ENCODE data around the gene SBNO1. TPM values are rescaled to one million over a fixed set of nuclear protein-coding genes. Genes with fewer than 3 reads are reported as not detected.
"Not testable (repeated sequence)": the region's sequence is repeated elsewhere in the genome, so short reads cannot be mapped to it uniquely, and the experiment has no call there.

Gene SBNO1
- total RNA-seq, 1 donor from 2014 or later = 48.6 TPM

GRCh38 chr12:123319826-123320225 lies 44.8 kb downstream of the SBNO1 start:
- intact Hi-C loops (cut with micrococcal nuclease) = no loop called here
- POLR2A ChIA-PET = interaction anchor here (0.6 kb wide), 1 partner anchor 309 kb away, joined by 8 read pairs; no protein-coding TSS in a partner anchor
- DNase-seq (no peak), ATAC-seq (ENCODE audit: low read depth) (no peak)
- H3K36me3 Mint-ChIP-seq (ENCODE audit: low read depth) = peaks cover 84% of the 10 kb centered on the region
- H3K27me3 Mint-ChIP-seq = no peaks in the 10 kb centered on the region
- no peaks in the 10 kb centered on the region for H3K4me1 Mint-ChIP-seq
- H3K9me3 Mint-ChIP-seq = no peaks in the 10 kb centered on the region
- H3K27ac Mint-ChIP-seq = no peak overlapping the region
- H3K4me3 Mint-ChIP-seq = no peak overlapping the region
- TF ChIP-seq, protein P1, sequence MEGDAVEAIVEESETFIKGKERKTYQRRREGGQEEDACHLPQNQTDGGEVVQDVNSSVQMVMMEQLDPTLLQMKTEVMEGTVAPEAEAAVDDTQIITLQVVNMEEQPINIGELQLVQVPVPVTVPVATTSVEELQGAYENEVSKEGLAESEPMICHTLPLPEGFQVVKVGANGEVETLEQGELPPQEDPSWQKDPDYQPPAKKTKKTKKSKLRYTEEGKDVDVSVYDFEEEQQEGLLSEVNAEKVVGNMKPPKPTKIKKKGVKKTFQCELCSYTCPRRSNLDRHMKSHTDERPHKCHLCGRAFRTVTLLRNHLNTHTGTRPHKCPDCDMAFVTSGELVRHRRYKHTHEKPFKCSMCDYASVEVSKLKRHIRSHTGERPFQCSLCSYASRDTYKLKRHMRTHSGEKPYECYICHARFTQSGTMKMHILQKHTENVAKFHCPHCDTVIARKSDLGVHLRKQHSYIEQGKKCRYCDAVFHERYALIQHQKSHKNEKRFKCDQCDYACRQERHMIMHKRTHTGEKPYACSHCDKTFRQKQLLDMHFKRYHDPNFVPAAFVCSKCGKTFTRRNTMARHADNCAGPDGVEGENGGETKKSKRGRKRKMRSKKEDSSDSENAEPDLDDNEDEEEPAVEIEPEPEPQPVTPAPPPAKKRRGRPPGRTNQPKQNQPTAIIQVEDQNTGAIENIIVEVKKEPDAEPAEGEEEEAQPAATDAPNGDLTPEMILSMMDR (IDR thresholded peaks at IDR 0.05) = no peak
- CTCF ChIA-PET = no interaction called here

DNA sequence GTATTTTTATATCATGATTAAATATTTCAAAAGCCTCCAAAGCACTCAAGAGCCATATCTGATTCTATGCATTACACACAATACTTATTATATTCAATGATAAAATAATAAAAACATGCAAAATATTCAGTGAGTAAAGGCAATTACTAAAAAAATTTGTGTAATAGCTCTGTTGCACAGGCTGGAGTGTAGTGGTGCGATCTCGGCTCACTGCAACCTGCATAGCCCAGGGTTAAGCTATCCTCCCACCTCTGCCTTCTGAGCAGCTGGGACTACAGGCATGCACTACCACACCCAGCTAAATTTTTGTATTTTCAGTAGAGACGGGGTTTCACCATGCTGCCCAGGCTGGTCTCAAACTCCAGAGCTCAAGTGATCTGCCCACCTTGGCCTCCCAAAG lies 45.4 kb downstream of the SBNO1 start:
- ATAC-seq (ENCODE audit: low read depth) (no peak), DNase-seq (no peak)
- H3K27me3 Mint-ChIP-seq = no peaks in the 10 kb centered on the region
- intact Hi-C loops (cut with micrococcal nuclease) = no loop called here
- TF ChIP-seq, protein P1 (IDR thresholded peaks at IDR 0.05) = no peak
- no peak overlapping the region for H3K27ac Mint-ChIP-seq
- H3K4me1 Mint-ChIP-seq = no peaks in the 10 kb centered on the region
- no peaks in the 10 kb centered on the region for H3K9me3 Mint-ChIP-seq
- ChIA-PET POLR2A (interaction anchor here (0.6 kb wide), 1 partner anchor 309 kb away, joined by 8 read pairs; no protein-coding TSS in a partner anchor), CTCF (no interaction called here)
- H3K36me3 Mint-ChIP-seq (ENCODE audit: low read depth) = peaks cover 83% of the 10 kb centered on the region
- no peak overlapping the region for H3K4me3 Mint-ChIP-seq

DNA sequence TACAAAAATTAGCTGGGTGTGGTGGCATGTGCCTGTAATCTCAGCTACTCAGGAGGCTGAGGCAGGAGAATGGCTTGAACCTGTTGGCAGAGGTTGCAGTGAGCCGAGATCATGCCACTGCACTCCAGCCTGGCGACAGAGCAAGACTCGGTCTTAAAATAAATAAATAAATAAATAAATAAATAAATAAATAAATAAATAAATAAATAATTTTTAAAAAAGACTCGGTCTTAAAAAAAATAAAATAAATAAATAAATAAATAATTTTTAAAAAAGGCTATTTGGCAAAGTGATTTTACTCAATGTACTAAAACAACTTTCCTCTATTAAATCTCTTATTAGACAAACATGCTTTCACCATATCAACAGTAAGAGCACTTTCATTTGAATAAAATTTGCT lies 51.6 kb downstream of the SBNO1 start:
- POLR2A ChIA-PET = not testable (repeated sequence)

DNA sequence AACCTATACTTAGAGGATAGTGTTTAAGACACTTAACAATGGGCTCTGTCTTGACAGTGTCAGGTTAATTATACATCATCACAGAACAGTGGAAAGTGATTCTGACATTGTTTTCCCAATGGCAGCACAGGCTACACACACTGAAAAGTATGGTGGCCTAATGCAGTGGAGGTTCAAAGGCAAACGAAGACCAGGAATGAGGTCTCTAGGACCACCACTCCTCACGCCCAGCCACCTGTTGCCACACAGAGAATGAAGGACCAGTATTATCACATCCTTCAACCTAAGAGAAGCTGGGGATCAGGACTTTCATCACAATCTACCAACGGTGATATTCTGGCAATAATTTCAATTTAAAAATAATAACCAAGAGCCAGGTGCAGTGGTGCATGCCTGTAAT lies 58.4 kb downstream of the SBNO1 start:
- no peak overlapping the region for H3K27ac Mint-ChIP-seq
- no peak for ATAC-seq (ENCODE audit: low read depth)
- H3K27me3 Mint-ChIP-seq = no peaks in the 10 kb centered on the region
- H3K36me3 Mint-ChIP-seq (ENCODE audit: low read depth) = peaks cover 83% of the 10 kb centered on the region
- H3K4me1 Mint-ChIP-seq = no peaks in the 10 kb centered on the region
- no peak for DNase-seq
- ChIA-PET POLR2A (interaction anchor here (0.6 kb wide), 1 partner anchor 296 kb away, joined by 8 read pairs; the partner anchor contains the start of gene DDX55), CTCF (no interaction called here)
- no peak overlapping the region for H3K4me3 Mint-ChIP-seq
- no peaks in the 10 kb centered on the region for H3K9me3 Mint-ChIP-seq
- intact Hi-C loops (cut with micrococcal nuclease) = no loop called here
- TF ChIP-seq, protein P1 (IDR thresholded peaks at IDR 0.05) = no peak

More for the DNA sequence above, 51.6 kb downstream of the SBNO1 start:
- H3K36me3 Mint-ChIP-seq (ENCODE audit: low read depth) = peaks cover 84% of the 10 kb centered on the region
- H3K9me3 Mint-ChIP-seq; H3K27me3 Mint-ChIP-seq; CTCF ChIA-PET; intact Hi-C loops (cut with micrococcal nuclease); H3K4me3 Mint-ChIP-seq; H3K27ac Mint-ChIP-seq; ATAC-seq (ENCODE audit: low read depth); DNase-seq; H3K4me1 Mint-ChIP-seq: not testable (repeated sequence)

DNA sequence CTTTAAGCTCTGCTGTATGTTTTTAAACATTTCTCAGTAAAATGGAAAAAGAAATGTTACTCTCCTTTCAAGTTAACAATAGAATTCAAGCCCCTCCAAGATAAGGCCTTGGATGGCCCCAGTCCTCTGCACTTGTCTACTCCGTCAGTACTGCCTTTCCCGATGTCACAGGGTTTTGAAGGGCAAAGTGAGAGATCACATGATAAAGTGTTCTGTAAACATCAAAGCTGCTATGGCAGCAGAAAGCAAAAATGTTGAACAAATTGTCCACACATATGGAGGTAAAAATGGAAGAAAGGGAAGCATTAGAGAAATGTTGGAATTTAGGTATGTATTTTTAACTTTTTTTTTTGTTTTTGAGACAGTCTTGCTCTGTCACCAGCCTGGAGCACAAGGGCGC lies 59.5 kb downstream of the SBNO1 start:
- ChIA-PET POLR2A (no interaction called here), CTCF (no interaction called here)
- no peaks in the 10 kb centered on the region for H3K4me1 Mint-ChIP-seq
- no peak overlapping the region for H3K27ac Mint-ChIP-seq
- peaks cover 81% of the 10 kb centered on the region for H3K36me3 Mint-ChIP-seq (ENCODE audit: low read depth)
- TF ChIP-seq, protein P1 (IDR thresholded peaks at IDR 0.05) = no peak
- no peak for DNase-seq
- no peak overlapping the region for H3K4me3 Mint-ChIP-seq
- no peaks in the 10 kb centered on the region for H3K9me3 Mint-ChIP-seq
- ATAC-seq (ENCODE audit: low read depth) = no peak
- H3K27me3 Mint-ChIP-seq = no peaks in the 10 kb centered on the region
- intact Hi-C loops (cut with micrococcal nuclease) = no loop called here

- no peak for ATAC-seq (ENCODE audit: low read depth)
- H3K4me3 Mint-ChIP-seq = no peak overlapping the region
- intact Hi-C loops (cut with micrococcal nuclease) = no loop called here
- no peak for DNase-seq
- H3K27me3 Mint-ChIP-seq = no peaks in the 10 kb centered on the region
- H3K36me3 Mint-ChIP-seq (ENCODE audit: low read depth) = peaks cover 73% of the 10 kb centered on the region
- ChIA-PET POLR2A (no interaction called here), CTCF (no interaction called here)
- TF ChIP-seq, protein P1 (IDR thresholded peaks at IDR 0.05) = no peak
- no peaks in the 10 kb centered on the region for H3K9me3 Mint-ChIP-seq
- no peaks in the 10 kb centered on the region for H3K4me1 Mint-ChIP-seq
- H3K27ac Mint-ChIP-seq = no peak overlapping the region
These were observed 71.4 kb downstream of the SBNO1 start for GRCh38 chr12:123293178-123293760.
